GM18951 (cell line): ENCODE data around the gene MITF.

Experiments used
- POLR2A ChIP-seq: IDR thresholded peaks from 4 replicates; pipeline ENCODE4 v1.6.1; 2011; ENCODE audit warnings: mild to moderate bottlenecking; ENCODE audit not compliant: insufficient read length, insufficient read depth; ENCODE audit errors: extremely low read depth
- in situ Hi-C: fragments of 300-500 bp; cut with MboI; formaldehyde crosslinking; loops from one replicate; pipeline ENCODE4 v1.12.0; 2022; ENCODE audit warnings: low sequenced_read_pairs, mixed read lengths, inconsistent platforms; ENCODE audit not compliant: unreplicated experiment

Gene MITF

GRCh38 chr3:70000028-70000410 is 260.8 kb downstream of the MITF start:
- in situ Hi-C loops: no loop called here
- TF ChIP-seq POLR2A: no peak

DNA sequence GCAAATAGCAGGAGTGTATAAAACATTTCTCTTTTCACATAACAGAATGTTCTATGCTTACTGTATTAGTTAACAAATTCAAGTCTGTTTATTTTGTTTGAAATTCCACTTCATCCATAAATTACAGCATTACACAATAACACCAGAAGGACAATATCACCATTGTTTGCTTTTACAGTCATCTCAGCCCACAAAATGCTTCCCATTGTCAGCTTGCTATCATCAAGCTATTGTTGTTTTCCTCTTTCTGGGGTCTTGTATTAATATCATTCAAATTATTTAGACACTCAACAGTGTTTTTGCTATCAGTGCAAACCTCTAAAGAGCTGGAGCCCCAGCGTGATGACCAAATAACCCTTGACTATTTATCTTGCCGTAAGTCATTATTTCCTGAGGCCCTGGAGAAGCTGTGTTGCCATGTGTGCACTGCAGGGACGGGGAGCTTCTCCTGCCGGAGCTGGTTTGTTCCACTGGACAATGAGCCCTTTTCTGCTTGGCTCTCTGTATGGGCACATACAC is 261.4 kb downstream of the MITF start:
- in situ Hi-C loops: no loop called here
- no peak for TF ChIP-seq POLR2A

GRCh38 chr3:70003119-70003518 is 263.9 kb downstream of the MITF start:
- no peak for TF ChIP-seq POLR2A
- in situ Hi-C loops: no loop called here

- in situ Hi-C loops: no loop called here
- no peak for TF ChIP-seq POLR2A
These were observed 266.8 kb downstream of the MITF start for GRCh38 chr3:70006089-70006488.

DNA sequence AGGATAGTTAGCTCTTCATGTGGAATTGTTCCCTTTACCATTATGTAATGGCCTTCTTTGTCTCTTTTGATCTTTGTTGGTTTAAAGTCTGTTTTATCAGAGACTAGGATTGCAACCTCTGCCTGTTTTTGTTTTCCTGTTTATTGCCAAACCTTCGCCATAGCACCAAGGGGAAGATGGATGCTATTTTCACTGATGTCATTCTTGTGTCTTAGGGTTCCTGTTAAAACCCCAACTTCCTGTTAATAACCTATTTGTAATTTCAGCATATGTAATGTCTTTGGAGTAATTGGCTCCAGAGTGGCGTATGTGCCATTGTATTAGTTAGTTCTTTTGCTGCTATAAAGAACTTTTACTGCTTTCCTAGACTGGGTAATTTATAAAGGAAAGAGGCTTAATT is 271.1 kb downstream of the MITF start:
- TF ChIP-seq POLR2A: no peak
- in situ Hi-C loops: no loop called here

DNA sequence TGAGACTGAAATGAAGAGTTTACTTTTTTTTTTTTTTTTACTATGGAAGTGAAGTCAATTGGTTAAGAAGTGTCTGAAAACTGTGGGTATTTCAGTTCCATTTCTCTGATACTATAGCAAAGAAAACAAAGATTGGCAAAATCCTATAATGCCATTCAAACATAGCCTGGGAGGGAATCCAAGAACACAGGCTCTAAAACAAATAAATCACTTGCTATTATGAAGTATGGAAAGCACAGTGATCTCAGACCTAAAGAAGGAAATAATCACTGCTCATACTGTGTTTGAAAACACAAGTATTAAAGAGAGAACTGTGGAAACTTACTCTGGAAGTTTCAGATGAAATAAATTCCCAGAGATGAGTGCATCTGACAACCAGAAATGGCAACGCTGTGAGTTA is 272.3 kb downstream of the MITF start:
- TF ChIP-seq POLR2A: no peak
- in situ Hi-C loops: no loop called here
